K562 (cell line): ENCODE measurements around the gene SLC2A4RG.
"Not testable (repeated sequence)": the region's sequence is repeated elsewhere in the genome, so short reads cannot be mapped to it uniquely, and the experiment has no call there.

ENCODE experiments used
- EGR1 ChIP-seq: fragments of 450-650 bp; conservative IDR thresholded peaks from 2 replicates; pipeline ENCODE4 v1.6.1; 2017; ENCODE audit warnings: mild to moderate bottlenecking
- HDAC2 ChIP-seq: fragments of 450-650 bp; IDR thresholded peaks from 2 replicates; pipeline ENCODE4 v1.6.1; 2016; ENCODE audit warnings: mild to moderate bottlenecking
- SMAD3 ChIP-seq: fragments of 450-650 bp; formaldehyde crosslinking; conservative IDR thresholded peaks from 2 replicates; pipeline ENCODE4 v1.4.0; 2020; ENCODE audit warnings: mild to moderate bottlenecking
- TBP ChIP-seq: optimal IDR thresholded peaks from 2 replicates; pipeline ENCODE3; 2011; ENCODE audit warnings: low read depth, low read length, improper control_type of control experiment
- ZFX ChIP-seq: sonication (generic); formaldehyde crosslinking; IDR thresholded peaks from 2 replicates; pipeline ENCODE4 v1.8.0; 2022; ENCODE audit warnings: mild to moderate bottlenecking, missing genetic modification reagents, moderate library complexity
- ZNF431 ChIP-seq: sonication (generic); formaldehyde crosslinking; IDR thresholded peaks from 2 replicates; pipeline ENCODE4 v1.8.0; 2022; ENCODE audit warnings: mild to moderate bottlenecking, missing genetic modification reagents

GRCh38 chr20:63730189-63730733 lies 9.3 kb upstream of the SLC2A4RG start:
- not testable (repeated sequence) for TF ChIP-seq SMAD3 (CRISPR knock-in tag); TBP; ZFX (CRISPR knock-in tag); ZNF431; EGR1; HDAC2
